ENCODE measurements around the gene LTBP3. TPM values are rescaled to one million over a fixed set of nuclear protein-coding genes. Genes with fewer than 3 reads are reported as not detected.

Gene LTBP3
- total and polyA plus RNA-seq, 11 donors: 26.3 to 125 (median 75.6) TPM

GRCh38 chr11:65577756-65578109, 19.6 kb upstream of the LTBP3 start:
- H3K27me3 ChIP-seq: no peaks in the 10 kb centered on the region
- H3K4me3 ChIP-seq: peak overlapping the region in 11 of 12 donors; percentile 64 to 96 (median 81)
- peaks cover 9 to 61% (median 47%) of the 10 kb centered on the region in 12 donors for H3K4me1 ChIP-seq
- H3K9me3 ChIP-seq: no peaks in the 10 kb centered on the region
- WGBS, 4 donors: 37 to 60% (median 44%) methylated on average over 1 to 8 of the region's 8 CpGs
- DNase-seq (no peak), ATAC-seq (peak in 1 of 4 donors; percentile 21)
- no peak for TF ChIP-seq POLR2A (IDR thresholded peaks at IDR 0.05)
- TF ChIP-seq, protein P1, sequence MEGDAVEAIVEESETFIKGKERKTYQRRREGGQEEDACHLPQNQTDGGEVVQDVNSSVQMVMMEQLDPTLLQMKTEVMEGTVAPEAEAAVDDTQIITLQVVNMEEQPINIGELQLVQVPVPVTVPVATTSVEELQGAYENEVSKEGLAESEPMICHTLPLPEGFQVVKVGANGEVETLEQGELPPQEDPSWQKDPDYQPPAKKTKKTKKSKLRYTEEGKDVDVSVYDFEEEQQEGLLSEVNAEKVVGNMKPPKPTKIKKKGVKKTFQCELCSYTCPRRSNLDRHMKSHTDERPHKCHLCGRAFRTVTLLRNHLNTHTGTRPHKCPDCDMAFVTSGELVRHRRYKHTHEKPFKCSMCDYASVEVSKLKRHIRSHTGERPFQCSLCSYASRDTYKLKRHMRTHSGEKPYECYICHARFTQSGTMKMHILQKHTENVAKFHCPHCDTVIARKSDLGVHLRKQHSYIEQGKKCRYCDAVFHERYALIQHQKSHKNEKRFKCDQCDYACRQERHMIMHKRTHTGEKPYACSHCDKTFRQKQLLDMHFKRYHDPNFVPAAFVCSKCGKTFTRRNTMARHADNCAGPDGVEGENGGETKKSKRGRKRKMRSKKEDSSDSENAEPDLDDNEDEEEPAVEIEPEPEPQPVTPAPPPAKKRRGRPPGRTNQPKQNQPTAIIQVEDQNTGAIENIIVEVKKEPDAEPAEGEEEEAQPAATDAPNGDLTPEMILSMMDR (IDR thresholded peaks at IDR 0.05): no peak
- peak overlapping the region; percentile 89 to 99 (median 96) for H3K27ac ChIP-seq
- intact Hi-C loops (cut with DNase I): loop anchor here in 5 of 10 donors (2.0 to 5.0 kb wide), 4 partner anchors 13 to 35 kb away; partner anchors contain the start of gene MAP3K11 (in 3 of the 5)
- H3K36me3 ChIP-seq: peaks cover 0 to 48% (median 32%) of the 10 kb centered on the region in 9 donors

GRCh38 chr11:65576867-65577755, 19.0 kb upstream of the LTBP3 start:
- intact Hi-C loops (cut with DNase I): loop anchor here in 5 of 10 donors (2.0 to 5.0 kb wide), 4 partner anchors 14 to 35 kb away; partner anchors contain the start of gene MAP3K11 (in 3 of the 5)
- peaks cover 9 to 63% (median 49%) of the 10 kb centered on the region in 12 donors for H3K4me1 ChIP-seq
- TF ChIP-seq, protein P1 (IDR thresholded peaks at IDR 0.05): no peak
- TF ChIP-seq POLR2A (IDR thresholded peaks at IDR 0.05): peak in 1 of 2 donors; percentile 46
- WGBS, 4 donors: 22 to 42% (median 33%) methylated on average over 12 to 18 of the region's 18 CpGs
- no peaks in the 10 kb centered on the region for H3K27me3 ChIP-seq
- peaks cover 0 to 42% (median 30%) of the 10 kb centered on the region in 9 donors for H3K36me3 ChIP-seq
- ATAC-seq (peak; percentile 23 to 63 (median 48)), DNase-seq (peak; percentile 76 to 88 (median 82))
- peak overlapping the region; percentile 89 to 99 (median 96) for H3K27ac ChIP-seq
- peak overlapping the region; percentile 28 to 96 (median 79) for H3K4me3 ChIP-seq
- H3K9me3 ChIP-seq: no peaks in the 10 kb centered on the region

GRCh38 chr11:65576232-65576866, 18.2 kb upstream of the LTBP3 start:
- intact Hi-C loops (cut with DNase I): loop anchor here in 5 of 10 donors (2.0 to 5.0 kb wide), 4 partner anchors 14 to 36 kb away; partner anchors contain the start of gene MAP3K11 (in 3 of the 5)
- Histone ChIP-seq H3K27ac (peak overlapping the region; percentile 89 to 99 (median 96)), H3K27me3 (no peaks in the 10 kb centered on the region), H3K4me1 (peaks cover 13 to 71% (median 56%) of the 10 kb centered on the region in 12 donors), H3K36me3 (peaks cover 0 to 34% (median 22%) of the 10 kb centered on the region in 9 donors), H3K9me3 (no peaks in the 10 kb centered on the region), H3K4me3 (peak overlapping the region; percentile 28 to 96 (median 79))
- DNase-seq (peak in 3 of 5 donors; percentile 45 to 60 (median 53)), ATAC-seq (no peak)
- TF ChIP-seq, protein P1 (IDR thresholded peaks at IDR 0.05): no peak
- TF ChIP-seq POLR2A (IDR thresholded peaks at IDR 0.05): no peak
- WGBS, 4 donors: 4 to 26% (median 13%) methylated on average over 9 to 26 of the region's 26 CpGs

Data from heart left ventricle (tissue), 16 donors.